Measurements from ENCODE around the gene CTNNA3. TPM values are rescaled to one million over a fixed set of nuclear protein-coding genes. Genes with fewer than 3 reads are reported as not detected.

The CTNNA3 gene
- total RNA-seq, 1 donor from 2014 or later, result not detected

DNA sequence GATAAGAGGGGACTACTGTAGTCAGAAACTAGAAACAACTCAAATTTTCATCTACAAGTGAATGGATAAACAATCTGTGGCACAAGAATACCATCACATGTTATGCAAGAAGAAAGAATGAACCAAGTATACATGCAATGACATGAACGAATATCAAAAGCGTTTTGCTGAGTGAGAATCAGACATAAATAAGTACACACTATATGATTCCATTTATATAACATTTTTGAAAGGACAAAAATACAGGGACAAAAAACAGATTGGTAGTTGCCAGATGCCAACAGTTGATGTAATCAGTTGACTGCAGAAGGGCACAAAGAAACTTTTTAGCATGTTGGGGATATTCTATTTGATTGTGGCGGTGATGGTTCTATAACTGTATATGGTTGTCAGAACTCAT is 33.6 kb downstream of the CTNNA3 start:
- TF ChIP-seq, protein P1, sequence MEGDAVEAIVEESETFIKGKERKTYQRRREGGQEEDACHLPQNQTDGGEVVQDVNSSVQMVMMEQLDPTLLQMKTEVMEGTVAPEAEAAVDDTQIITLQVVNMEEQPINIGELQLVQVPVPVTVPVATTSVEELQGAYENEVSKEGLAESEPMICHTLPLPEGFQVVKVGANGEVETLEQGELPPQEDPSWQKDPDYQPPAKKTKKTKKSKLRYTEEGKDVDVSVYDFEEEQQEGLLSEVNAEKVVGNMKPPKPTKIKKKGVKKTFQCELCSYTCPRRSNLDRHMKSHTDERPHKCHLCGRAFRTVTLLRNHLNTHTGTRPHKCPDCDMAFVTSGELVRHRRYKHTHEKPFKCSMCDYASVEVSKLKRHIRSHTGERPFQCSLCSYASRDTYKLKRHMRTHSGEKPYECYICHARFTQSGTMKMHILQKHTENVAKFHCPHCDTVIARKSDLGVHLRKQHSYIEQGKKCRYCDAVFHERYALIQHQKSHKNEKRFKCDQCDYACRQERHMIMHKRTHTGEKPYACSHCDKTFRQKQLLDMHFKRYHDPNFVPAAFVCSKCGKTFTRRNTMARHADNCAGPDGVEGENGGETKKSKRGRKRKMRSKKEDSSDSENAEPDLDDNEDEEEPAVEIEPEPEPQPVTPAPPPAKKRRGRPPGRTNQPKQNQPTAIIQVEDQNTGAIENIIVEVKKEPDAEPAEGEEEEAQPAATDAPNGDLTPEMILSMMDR (IDR thresholded peaks at IDR 0.05), result no peak
- no peaks in the 10 kb centered on the region for H3K36me3 Mint-ChIP-seq (ENCODE audit: low read depth)
- intact Hi-C loops (cut with micrococcal nuclease), result no loop called here
- DNase-seq (no peak), ATAC-seq (ENCODE audit: low read depth) (no peak)
- ChIA-PET CTCF (interaction anchor here (0.9 kb wide), 1 partner anchor 117 kb away, joined by 3 read pairs; no protein-coding TSS in a partner anchor), POLR2A (no interaction called here)
- no peaks in the 10 kb centered on the region for H3K9me3 Mint-ChIP-seq
- H3K4me3 Mint-ChIP-seq, result no peak overlapping the region
- H3K27ac Mint-ChIP-seq, result no peak overlapping the region
- peaks cover 12% of the 10 kb centered on the region for H3K27me3 Mint-ChIP-seq
- H3K4me1 Mint-ChIP-seq, result no peaks in the 10 kb centered on the region

DNA sequence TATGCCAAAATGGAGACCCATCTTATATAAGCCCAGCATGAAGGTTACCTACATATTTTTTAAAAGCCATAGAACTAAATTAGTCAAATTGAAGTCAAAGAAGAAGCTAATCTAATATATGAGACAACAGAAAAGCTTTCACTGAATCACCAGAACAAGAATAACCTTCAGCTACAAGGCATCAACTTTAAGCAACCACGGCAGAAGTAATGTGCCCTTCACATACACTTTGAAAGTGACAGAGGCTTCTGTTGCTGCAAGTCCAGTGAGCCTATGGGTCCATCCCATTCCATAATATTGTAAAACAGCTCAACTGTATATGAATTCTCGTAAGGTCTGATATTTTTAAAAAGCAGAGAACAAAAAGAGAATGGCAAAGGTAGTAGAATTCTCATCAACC is 36.5 kb downstream of the CTNNA3 start:
- H3K36me3 Mint-ChIP-seq (ENCODE audit: low read depth), result no peaks in the 10 kb centered on the region
- no peak overlapping the region for H3K27ac Mint-ChIP-seq
- TF ChIP-seq, protein P1 (IDR thresholded peaks at IDR 0.05), result no peak
- H3K4me1 Mint-ChIP-seq, result no peaks in the 10 kb centered on the region
- POLR2A ChIA-PET, result no interaction called here
- intact Hi-C loops (cut with micrococcal nuclease), result no loop called here
- no peak overlapping the region for H3K4me3 Mint-ChIP-seq
- DNase-seq, result no peak
- CTCF ChIA-PET, result interaction anchor here (1.0 to 1.8 kb wide), 2 partner anchors 120 to 129 kb away, joined by 3 to 4 read pairs; no protein-coding TSS in a partner anchor
- no peak for ATAC-seq (ENCODE audit: low read depth)
- H3K9me3 Mint-ChIP-seq, result no peaks in the 10 kb centered on the region
- H3K27me3 Mint-ChIP-seq, result peaks cover 29% of the 10 kb centered on the region

DNA sequence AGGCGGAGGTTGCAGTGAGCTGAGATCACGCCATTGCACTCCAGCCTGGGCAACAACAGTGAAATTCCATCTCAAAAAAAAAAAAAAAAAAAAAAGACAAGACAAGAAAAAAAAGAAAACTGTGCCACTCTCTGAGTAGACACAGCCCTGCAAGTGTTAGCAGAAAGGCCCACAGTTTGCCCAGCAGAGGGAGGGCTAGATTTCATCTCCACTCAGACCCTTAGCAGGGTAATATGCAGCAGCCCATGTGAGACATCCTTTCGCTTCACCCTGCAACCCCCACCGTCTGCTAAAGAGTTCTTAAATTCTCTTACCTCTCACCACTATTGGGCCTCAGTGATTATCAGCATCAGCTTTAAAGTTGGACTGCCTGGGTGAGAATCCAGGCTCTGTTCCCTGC is 38.2 kb downstream of the CTNNA3 start:
- Mint-ChIP-seq H3K9me3 (no peaks in the 10 kb centered on the region), H3K36me3 (ENCODE audit: low read depth) (no peaks in the 10 kb centered on the region), H3K4me1 (no peaks in the 10 kb centered on the region), H3K27ac (no peak overlapping the region), H3K27me3 (peaks cover 27% of the 10 kb centered on the region), H3K4me3 (no peak overlapping the region)
- ATAC-seq (ENCODE audit: low read depth), result no peak
- DNase-seq, result no peak
- CTCF ChIA-PET, result no interaction called here
- intact Hi-C loops (cut with micrococcal nuclease), result no loop called here
- TF ChIP-seq, protein P1 (IDR thresholded peaks at IDR 0.05), result no peak
- POLR2A ChIA-PET, result no interaction called here

DNA sequence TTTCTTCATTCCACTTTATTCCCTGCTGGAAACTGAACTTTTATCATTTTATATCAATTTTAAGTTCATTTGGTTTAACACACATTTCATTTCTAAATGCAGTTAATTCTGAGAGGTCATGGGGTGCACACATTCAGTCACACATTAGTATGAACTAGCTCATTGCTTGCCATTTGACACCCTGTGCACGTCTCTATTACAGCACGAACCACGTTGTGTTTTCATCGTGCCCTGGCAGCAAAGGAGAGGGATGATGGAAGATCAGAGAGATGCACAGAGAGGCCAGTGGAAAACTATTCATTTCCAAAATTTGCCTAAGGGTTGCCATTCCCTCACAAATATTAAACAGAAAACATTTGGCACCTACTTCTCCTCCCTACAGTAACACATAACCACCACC is 45.4 kb downstream of the CTNNA3 start:
- no peaks in the 10 kb centered on the region for H3K4me1 Mint-ChIP-seq
- TF ChIP-seq, protein P1 (IDR thresholded peaks at IDR 0.05), result no peak
- no peaks in the 10 kb centered on the region for H3K36me3 Mint-ChIP-seq (ENCODE audit: low read depth)
- ATAC-seq (ENCODE audit: low read depth), result no peak
- H3K27ac Mint-ChIP-seq, result no peak overlapping the region
- no peak for DNase-seq
- H3K4me3 Mint-ChIP-seq, result no peak overlapping the region
- CTCF ChIA-PET, result no interaction called here
- intact Hi-C loops (cut with micrococcal nuclease), result no loop called here
- no peaks in the 10 kb centered on the region for H3K9me3 Mint-ChIP-seq
- H3K27me3 Mint-ChIP-seq, result peaks cover 8% of the 10 kb centered on the region
- POLR2A ChIA-PET, result no interaction called here

DNA sequence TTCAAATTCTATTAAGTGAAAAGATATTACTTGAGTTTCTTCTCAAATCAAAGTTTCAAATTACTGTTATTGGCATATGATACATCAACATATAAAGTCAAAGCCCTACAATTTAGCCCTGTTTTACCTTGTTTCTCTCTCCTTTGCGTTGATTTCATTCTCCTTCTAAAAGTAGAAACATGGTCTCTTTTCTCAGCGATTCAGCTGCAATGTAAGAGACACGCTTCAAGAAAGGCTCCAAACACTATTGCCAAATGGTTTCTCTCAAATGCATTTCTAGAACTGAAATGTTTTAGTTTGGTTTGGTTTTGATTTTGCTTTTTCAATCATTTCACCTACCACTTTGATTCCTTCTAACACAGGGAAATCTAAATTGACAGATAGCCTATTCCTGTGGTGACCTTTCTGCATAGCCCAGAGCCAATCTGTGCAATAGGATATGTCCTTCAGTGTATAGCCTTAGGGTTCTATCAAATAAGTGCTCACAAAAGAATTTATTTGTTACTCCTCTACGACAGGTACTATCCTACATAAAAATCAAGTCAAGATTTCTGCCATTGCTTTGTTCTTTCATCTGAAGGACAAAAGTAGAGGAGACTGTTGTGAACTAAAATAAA is 47.3 kb downstream of the CTNNA3 start:
- ChIA-PET POLR2A (no interaction called here), CTCF (no interaction called here)
- intact Hi-C loops (cut with micrococcal nuclease), result no loop called here
- DNase-seq (no peak), ATAC-seq (ENCODE audit: low read depth) (no peak)
- Mint-ChIP-seq H3K27ac (no peak overlapping the region), H3K4me3 (no peak overlapping the region), H3K36me3 (ENCODE audit: low read depth) (no peaks in the 10 kb centered on the region), H3K27me3 (peaks cover 7% of the 10 kb centered on the region), H3K9me3 (no peaks in the 10 kb centered on the region), H3K4me1 (no peaks in the 10 kb centered on the region)
- TF ChIP-seq, protein P1 (IDR thresholded peaks at IDR 0.05), result no peak

Measured in activated B cell treated with CpG ODN at 0.5 μM for 24 hours (primary cell).